NCI-H2107 treated with DMSO at 0.1 percent for 48 hours (cell line): ENCODE data around the gene EFNA5.
A peak's percentile ranks its signal among the peaks of the same experiment; 100 is the strongest.
"Not testable (repeated sequence)": the region's sequence is repeated elsewhere in the genome, so short reads cannot be mapped to it uniquely, and the experiment has no call there.

Experiments used
- DNase-seq: peaks from one replicate; lab custom pipeline; 2025; ENCODE audit not compliant: unreplicated experiment; lab: John Stamatoyannopoulos, UW

EFNA5 gene

DNA sequence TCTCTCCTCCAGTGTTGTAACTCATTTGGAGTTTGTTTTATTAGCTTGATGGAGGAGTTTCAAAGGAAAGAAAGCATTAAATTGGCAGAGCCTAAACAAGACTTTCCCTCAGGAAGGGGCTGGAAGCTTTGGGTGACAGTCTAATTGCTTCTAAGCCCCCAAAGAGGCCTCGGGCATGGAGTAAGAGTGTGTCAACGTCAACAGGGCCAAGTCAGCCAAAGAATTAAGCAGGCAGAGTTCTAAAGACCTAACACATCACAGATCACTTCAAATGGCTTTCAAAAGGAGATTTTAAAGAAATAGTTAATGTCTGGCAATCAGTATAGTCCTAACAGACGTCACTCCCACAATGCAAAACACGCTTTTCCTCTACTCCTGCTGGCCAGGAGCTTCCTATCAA, 234.5 kb downstream of the EFNA5 start:
- no peak for DNase-seq

DNA sequence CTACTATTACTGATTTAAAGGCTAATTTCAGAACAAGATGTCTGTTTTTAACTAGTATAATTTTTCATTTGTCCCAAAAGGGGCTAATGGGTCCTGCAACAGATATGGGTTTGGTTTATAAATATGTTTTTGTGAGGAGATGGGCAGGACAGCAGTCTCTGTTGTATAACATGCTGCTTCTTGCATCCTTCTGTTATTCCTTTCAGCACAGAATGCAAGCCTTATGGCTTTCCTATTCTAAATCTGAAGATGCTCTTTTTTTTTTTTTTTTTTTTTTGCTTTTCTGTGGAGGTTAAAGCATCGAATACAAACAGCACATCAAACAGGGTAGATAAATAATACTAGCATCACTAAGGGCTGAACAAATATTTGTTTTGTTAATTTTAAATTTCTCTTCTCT, 235.7 kb downstream of the EFNA5 start:
- no peak for DNase-seq

DNA sequence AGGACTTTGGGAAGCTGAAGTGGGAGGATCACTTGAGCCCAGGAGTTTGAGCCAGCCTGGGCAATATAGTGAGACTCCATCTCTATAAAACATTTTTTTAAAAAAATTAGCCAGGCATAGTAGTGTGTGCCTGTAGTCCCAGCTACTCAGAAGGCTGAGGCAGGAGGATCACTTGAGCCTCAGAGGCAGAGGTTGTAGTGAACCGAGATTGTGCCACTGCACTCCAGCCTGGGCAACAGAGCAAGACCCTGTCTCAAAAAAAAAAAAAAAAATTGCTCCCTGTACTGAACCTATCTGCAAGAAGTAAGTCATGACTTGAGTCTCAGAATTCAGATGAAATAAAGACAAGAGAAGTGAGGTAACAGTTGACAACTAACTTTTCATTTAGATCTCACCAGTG, 237.1 kb downstream of the EFNA5 start:
- DNase-seq, result not testable (repeated sequence)

DNA sequence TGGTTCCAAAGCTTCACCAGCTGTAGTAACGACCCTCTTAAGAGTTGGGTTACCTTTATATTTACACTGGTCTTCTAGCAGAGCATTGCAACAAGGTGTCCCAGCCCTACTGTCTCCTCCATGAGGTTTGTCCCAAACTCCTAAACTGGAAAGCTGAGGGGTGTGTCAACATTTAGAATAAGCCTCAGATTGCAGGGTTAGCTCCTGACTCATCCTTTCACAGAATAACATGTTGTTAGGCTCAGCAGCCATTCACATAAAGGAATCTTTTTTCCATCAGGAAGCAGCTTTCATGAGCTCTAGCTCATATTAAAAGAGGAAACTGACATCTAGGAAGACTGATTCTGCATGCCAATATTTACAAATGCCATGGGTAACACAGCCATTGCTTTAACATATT, 238.7 kb downstream of the EFNA5 start:
- no peak for DNase-seq

DNA sequence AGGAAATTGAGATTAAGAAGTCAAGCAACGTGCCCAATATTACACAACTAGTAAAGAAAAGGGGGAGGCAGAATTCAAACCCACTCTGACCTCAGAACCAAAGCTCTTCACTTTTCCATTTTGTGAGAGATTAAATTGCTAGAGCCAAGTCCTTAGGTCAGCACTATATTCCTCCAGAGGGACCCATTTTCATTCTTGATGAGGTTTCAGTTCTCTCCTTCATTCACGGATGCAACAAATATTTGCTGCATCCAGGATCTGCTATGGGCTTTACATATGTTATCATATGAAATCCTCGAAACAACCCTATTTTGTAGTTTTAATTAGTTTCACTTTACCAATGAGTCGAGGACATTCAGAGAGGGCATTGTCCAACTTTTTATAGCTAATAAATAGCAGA, 239.2 kb downstream of the EFNA5 start:
- no peak for DNase-seq

DNA sequence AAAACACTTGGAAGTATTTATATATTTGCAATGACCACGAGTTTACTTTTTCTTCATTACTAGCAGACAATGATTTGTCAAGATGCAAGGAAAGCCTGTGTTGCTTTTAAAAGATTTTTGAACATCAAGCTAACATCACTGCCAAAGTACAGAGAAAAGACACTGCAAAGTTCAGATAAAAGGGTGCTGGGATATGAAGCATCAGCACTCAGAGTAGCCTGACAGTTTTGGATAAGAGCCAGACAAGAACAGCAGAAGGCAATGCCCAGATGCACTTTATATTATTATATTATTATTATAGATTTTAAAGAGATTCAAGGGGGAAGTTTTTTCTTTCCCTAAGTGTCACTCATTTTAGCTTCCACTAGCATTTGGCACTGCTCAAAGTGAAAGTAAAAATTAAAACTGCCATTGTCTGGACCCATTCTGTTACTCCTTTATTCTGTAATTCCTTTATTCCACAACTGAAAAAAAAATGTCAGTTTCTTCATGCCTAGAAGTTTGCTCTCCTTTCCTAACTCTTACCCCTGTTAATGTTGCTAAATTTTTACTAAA, 240.6 kb downstream of the EFNA5 start:
- no peak for DNase-seq

DNA sequence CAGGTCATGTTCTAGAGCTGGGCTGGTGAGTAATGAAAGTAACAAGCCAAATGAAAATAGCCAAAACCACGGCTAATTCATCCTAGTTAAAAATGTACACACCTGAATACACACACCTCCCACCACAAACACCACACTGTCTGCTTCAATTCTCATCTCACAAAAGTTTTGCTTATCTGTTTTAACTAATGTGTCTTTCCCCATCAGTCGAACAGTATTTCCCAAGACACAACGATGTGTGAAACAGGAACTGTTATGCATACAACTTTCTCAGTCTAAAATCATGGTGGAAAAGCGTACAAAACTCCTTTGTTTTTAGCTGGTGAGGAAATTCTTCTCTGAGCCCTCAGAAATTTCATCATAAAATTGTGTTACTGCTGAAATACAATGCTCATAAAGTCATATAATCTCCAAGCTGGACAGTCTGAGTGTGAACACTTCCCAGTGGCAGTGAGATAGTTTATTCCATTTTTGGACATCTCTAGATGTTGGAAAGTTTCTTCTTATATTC, 242.4 kb downstream of the EFNA5 start:
- no peak for DNase-seq

DNA sequence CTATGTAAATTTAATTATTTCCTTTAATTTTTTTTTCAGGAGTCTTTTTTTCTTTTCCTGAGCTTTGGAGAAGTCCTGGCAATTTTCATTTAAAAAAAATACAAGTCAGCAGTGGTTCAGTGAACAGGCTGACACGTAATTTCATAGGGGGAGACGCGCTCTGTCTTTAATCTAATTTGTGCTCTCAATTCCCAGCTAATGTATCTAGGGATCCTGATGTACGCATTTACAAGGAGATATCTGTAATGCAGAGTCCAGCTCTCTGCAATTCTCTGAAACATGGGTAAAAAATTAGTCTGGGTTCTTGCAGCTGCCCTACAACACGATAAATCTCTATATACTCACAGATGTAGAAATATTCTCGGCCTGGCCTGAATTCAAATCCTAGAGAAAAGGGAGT, 243.9 kb downstream of the EFNA5 start:
- DNase-seq, result no peak

DNA sequence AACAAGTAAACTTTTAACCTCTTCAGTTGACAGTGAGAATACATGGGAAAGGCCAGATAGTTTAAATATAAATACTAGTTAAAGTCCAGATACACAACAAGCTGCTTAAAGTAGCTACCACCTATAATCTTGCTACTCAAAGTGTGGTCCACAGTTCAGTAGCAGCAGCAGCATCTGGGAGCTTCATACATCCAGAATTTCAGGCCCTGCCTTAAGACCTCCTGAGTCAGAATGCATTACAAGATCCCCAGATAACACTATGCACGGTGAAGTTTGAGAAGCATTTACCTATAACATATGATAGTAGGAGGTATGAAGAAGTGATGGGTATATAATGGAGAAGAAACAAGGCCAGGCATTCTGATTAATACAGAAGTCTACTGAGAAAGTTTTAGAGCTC, 244.5 kb downstream of the EFNA5 start:
- no peak for DNase-seq

DNA sequence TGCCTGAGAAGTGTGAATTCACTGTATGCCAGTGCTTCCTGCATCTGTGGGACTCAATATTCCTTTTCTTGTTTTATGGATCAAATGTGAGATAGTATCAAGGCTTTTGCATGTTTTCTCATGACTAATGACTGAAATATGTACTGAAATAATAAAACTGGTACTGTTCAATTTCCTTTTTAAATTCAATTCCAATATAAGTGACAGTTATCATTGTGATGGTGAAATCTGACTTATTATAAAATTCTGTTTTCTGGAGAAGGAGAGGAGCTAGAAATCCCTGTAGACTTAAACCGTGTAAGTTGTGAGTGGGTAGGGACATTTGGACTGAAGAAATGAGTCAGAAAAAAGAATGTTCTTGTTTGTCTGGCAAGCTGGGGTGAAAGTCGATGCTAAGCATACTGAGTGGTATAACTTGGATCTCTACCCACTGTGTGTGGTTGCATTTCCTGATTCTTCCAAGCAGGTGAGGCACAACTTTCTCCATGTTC, 245.2 kb downstream of the EFNA5 start:
- no peak for DNase-seq

DNA sequence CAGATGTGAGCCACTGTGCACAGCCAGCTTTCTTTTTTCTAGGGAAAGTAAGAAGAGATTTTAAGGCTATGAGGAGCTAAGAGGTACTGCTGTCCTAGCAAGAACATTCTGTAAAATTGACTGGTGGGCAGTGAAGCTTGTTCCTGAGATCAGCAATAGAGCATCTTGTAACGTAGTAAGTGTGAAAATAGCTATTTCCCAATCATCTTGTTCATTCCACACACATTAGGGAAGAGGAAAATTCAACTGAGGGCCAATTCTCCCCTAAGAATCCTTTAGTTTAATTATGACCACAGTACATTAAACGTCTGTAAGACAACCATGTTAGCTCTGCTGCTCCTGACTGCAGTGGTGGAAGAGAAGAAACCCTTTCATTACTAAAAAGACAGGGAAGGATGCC, 246.2 kb downstream of the EFNA5 start:
- DNase-seq, result no peak

DNA sequence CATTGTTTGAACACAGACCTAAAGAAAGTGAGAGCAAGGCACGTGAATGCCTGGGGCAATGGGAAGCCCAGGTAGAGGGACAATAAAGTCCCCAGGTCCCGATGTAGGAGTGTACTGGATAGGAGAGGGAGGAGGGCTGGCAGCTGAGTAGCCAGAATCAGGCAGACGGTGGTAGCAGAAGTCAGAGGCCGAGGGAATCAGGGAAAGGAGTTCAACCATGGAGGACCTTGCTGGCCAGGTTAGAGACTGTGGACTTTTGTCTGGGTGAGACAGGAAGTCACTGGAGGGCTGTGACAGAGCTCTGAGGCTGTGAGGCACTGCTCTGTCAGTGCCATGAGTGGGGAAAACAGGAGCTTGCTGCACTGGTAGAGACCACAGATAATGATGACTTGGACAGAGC, 248.2 kb downstream of the EFNA5 start:
- no peak for DNase-seq

DNA sequence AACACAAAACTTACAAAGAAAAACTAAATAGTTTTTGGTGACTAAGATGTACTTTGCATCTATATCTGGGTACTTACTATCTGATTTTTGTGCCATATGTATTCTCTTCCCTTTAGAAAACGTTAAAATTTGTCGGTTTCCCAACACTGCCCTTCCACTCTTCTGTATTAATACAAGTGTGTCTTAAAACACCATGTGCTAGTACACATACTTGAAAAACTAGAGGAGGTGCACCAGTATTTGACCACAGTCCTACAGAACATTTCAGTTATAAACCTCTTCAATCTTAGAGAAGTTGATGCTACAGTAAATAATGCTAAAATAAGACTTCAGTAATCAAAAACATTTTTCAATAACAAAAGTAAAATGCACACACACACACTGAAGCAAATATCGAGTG, 251.2 kb downstream of the EFNA5 start:
- no peak for DNase-seq

DNA sequence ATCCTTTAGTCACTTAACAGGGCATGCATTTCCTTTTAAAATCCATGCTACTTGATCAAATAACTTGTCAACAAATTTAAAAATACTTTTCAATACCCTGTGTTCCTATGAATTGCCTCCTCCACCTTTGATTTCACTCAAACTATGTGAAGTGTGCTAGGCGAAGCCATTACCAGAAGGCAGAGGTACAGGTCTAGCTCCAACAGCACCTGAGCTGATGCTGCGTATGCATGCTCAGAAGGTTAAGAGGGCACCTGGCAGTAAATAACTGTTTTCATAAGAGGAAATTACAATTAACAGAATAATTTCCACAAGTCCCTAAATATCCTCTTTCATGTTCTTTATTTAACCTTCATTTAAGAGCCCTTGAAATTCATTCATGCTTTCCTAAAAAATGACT, 251.8 kb downstream of the EFNA5 start:
- peak; percentile 29 for DNase-seq

DNA sequence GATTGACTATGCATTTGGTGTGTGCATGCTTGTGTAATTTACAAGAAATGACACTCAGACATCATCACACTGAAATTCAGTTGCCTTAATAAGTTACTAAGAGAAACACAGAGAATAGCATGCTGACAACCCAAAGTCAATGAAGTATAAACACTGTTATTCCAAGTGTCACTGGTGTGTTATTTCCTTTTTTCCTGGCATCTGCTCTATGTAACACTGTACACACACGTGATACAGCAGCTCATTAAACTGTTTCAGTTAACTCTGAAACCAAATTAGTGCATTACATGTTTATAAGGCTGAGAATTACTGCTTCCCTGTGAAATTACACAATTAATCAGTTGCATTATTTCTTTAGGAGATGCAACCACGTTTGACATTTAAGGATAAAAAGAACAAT, 252.7 kb downstream of the EFNA5 start:
- no peak for DNase-seq

DNA sequence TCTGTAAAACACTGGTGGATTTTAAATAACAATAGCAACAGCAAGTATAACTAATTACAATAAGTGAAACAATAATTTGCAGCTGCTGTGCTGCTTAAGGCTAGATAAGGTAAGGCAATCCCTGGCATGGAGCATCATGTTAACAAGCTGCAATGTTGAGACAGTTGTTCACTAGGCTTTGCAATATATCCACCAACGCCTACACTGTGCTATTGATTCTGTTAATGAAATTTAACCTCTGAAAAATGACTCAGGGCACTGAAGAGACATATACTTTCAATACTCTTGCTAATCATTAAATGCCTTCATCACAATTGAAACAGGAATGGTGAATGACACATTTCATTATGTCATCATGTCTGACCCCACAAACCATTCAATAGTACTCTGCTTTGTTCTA, 255.0 kb downstream of the EFNA5 start:
- no peak for DNase-seq

DNA sequence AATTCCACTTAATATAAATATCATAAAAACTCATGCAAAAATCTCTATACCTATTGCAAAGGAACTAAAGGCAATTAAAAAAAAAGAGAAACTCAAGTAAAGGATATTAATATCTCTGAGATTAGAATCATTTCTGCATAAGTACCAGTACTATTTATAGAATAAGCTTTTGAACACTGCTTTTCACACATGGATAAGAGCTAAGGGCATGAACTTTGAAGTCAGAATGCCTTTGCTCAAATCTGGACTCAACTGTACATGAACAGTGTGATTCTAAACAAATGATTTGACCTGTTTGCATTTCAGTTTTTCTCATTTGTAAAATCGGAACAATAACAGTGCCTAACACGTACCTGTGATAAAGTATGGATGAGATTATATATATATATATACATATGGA, 255.9 kb downstream of the EFNA5 start:
- DNase-seq, result no peak

DNA sequence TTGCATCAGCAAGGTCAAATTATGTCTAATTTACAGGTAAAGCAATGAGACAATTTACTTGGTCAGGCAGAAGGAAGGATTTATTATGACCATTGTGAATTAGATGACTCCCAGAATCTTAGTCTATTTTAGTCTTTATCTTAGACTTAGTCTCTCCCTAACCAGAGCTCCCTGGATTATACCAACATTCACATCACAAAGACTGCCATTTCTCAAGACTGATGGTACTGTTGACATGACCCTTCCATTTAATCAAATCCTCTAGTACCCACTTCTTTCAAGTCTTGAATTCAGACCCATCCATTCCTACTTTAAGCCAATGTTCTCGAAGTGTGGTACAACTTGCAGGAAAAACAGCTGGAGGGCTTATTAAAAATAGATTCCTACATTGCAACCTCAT, 257.0 kb downstream of the EFNA5 start:
- DNase-seq, result no peak

DNA sequence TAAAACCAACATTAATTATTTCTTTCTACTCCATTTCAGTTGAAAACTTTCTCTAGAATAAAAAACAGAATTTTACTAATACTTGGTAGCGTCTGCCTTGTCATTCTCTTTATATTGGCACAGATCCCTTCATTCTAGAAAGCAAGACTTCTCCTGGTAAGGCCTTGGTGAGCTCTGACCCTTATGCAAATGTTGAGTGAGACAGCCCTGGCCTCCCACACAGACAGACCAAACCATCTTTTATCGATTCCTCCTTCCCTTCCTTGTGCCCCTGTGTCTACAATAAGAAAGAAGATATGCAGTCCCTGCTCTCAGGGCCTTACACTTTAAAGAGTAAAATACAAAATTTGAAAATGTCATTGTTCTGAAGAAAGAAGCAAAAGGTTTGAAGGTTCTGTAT, 262.2 kb downstream of the EFNA5 start:
- DNase-seq, result no peak

DNA sequence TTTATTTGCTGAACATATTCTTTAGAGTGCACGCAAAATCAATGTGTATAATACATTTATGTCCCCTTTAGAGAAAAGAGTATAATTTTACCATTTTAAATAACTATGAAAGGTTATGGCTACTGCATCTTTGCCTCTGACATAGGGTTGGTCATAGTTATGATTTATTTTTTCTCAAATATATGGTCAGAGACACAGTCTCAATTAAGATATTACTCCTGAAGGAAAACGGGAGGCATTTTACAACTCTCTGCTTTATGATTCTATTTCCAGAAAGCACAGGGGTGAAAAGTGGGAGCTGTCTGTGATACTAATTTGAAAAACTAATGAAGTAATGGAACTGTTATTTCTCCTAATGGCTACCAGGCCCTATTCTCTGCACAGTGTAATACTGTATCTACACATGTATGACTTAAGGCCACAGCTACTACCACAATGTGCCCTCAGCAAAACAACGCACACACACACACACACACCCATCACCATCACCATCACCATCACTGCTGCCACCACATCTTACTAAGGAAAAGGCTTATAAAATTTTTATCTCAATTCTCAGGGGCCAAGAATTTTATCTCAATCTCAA, 262.9 kb downstream of the EFNA5 start:
- no peak for DNase-seq

DNA sequence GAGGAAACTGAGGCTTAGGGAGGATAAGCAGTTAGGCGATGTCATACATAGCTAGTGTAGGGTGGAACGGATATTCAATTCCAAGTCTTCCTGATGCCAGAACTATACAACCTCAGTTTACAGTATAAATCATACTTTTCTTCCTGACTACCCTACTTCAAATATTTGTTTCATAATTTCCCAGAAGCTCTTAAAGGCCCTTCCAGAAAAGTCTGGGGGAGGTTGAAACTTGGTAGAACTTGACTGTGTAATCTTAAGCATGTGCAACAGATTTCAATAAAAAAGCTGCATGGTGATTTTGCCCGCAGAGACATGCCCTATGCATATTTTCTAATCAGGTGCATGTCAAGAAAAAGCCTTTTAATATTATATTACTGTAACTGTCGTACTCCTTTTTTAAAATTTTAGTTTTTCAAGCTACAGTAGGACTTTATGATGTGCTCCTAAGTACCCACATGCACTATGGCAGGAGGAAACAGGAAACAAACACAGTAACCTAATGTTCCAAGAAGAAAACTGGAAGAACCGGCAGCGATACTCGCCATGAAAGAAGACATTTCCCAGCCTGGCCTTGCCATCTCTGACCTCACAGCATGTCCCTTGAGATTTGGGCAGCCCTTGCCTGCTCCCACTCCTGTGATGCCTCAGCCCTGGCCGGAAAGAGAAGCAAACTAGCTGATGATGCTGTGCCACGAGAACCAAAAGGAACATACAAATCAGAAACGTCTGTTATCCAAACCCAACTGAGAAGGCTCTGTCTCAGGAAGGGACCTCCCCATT, 266.0 kb downstream of the EFNA5 start:
- DNase-seq, result no peak

DNA sequence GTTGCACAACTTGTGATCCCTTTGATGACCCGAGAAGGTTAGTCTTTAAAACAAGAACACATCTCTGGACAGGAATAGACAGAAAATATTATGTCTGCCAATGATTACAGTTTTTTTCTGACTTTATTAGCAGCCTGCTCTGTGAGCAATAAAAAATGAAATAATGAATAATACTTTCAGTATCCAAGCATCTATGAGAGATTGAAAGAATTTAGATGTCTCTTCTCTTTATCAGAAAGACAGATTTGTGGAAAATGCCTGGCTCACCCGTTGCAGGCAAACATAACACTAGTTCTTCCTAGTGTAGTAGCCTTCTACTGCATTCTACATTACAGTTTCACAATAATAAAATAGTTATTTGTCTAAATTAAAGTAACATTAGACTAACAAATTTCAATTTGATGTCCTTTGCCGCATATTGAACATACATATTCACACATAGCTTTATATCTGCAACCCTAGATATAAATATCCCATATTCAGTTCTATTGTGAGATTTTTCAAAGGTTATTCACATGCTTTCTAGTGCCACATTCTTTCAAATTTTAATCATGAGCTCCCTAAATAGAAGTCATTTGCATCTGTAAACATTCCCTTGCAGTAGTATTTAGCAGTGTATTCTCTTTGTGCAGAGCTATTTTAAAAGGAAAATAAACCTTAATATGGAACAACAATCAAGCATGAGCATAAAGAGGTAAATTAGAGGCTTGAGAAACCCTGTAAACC, 267.3 kb downstream of the EFNA5 start:
- no peak for DNase-seq
